IMR-90 (cell line): Measurements from ENCODE around the gene OPCML. TPM values are rescaled to one million over a fixed set of nuclear protein-coding genes. Genes with fewer than 3 reads are reported as not detected.

Experiments used
- ATAC-seq: fragments of 200-7000 bp; cut with Tn5 transposase; 2 replicates; pipeline ENCODE4 v1.9.1; 2020; ENCODE audit warnings: low read depth, mild to moderate bottlenecking, moderate library complexity
- BruUV-seq: library from RNA; stranded (reverse); fragments of 400-500 nt; replicated peaks from 2 replicates; lab custom pipeline; 2021; lab: Mats Ljungman, UMichigan
- CTCF ChIA-PET: fragments of 300-600 bp; formaldehyde crosslinking; extraction: SDS; loops from one replicate; lab custom pipeline; 2021; ENCODE audit warnings: antibody characterized with exemption; lab: Yijun Ruan, JAX
- POLR2A ChIA-PET: fragments of 300-600 bp; sonication (Branson Sonifier 250); formaldehyde crosslinking; loops from one replicate; lab custom pipeline; 2022; ENCODE audit warnings: antibody characterized with exemption; ENCODE audit not compliant: unreplicated experiment; lab: Charles Lee
- DNase-seq: peaks from one replicate; pipeline ENCODE4 v3.0.0; 2013
- H2AFZ ChIP-seq: replicated peaks from 2 replicates; pipeline ENCODE3; 2013; ENCODE audit warnings: low read length, mild to moderate bottlenecking; ENCODE audit not compliant: poor library complexity
- H2AK5ac ChIP-seq: 2 replicates; pipeline ENCODE4 v1.6.1; 2013; ENCODE audit warnings: low read depth, low read length, inconsistent platforms
- H2AK9ac ChIP-seq: replicated peaks from 2 replicates; pipeline ENCODE3; 2013; ENCODE audit warnings: mild to moderate bottlenecking, low read depth, low read length, moderate library complexity; ENCODE audit not compliant: poor library complexity
- H2BK120ac ChIP-seq: 2 replicates; pipeline ENCODE4 v1.6.1; 2013; ENCODE audit warnings: low read depth, low read length, inconsistent platforms
- H2BK15ac ChIP-seq: 3 replicates; pipeline ENCODE4 v1.6.1; 2013; ENCODE audit warnings: low read depth, low read length, inconsistent platforms
- H2BK20ac ChIP-seq: 2 replicates; pipeline ENCODE4 v1.6.1; 2013; ENCODE audit warnings: low read depth, mild to moderate bottlenecking, inconsistent platforms, low read length, moderate library complexity
- H2BK5ac ChIP-seq: 2 replicates; pipeline ENCODE4 v1.6.1; 2013; ENCODE audit warnings: mild to moderate bottlenecking, low read depth, low read length, inconsistent platforms; ENCODE audit not compliant: poor library complexity, severe bottlenecking
- H3K14ac ChIP-seq: replicated peaks from 2 replicates; pipeline ENCODE4 v1.6.1; 2013; ENCODE audit warnings: low read depth, low read length, inconsistent platforms
- H3K18ac ChIP-seq: 2 replicates; pipeline ENCODE4 v1.6.1; 2013; ENCODE audit warnings: low read depth, low read length, control low read depth
- H3K23ac ChIP-seq: 2 replicates; pipeline ENCODE4 v1.6.1; 2013; ENCODE audit warnings: low read depth, low read length, inconsistent platforms
- H3K27ac ChIP-seq: 2 replicates; pipeline ENCODE4 v1.5.1; 2013; ENCODE audit warnings: mild to moderate bottlenecking, control low read depth, low read length; ENCODE audit not compliant: insufficient read depth
- H3K27me3 ChIP-seq: 2 replicates; pipeline ENCODE4 v1.6.1; 2013; ENCODE audit warnings: low read length; ENCODE audit not compliant: control insufficient read depth, insufficient read depth
- H3K36me3 ChIP-seq: 2 replicates; pipeline ENCODE4 v1.6.1; 2013; ENCODE audit warnings: low read length, mixed read lengths; ENCODE audit not compliant: control insufficient read depth, insufficient read depth
- H3K4ac ChIP-seq: 2 replicates; pipeline ENCODE4 v1.6.1; 2013; ENCODE audit warnings: low read depth, low read length, inconsistent platforms
- H3K4me1 ChIP-seq: 2 replicates; pipeline ENCODE4 v1.6.1; 2013; ENCODE audit warnings: low read length, mixed read lengths; ENCODE audit not compliant: control insufficient read depth, insufficient read depth
- H3K4me2 ChIP-seq: 2 replicates; pipeline ENCODE4 v1.6.1; 2013; ENCODE audit warnings: low read depth, mild to moderate bottlenecking, control low read depth, low read length, moderate library complexity
- H3K4me3 ChIP-seq: 2 replicates; pipeline ENCODE4 v1.5.1; 2013; ENCODE audit warnings: low read depth, mild to moderate bottlenecking, control low read depth, low read length, moderate library complexity; ENCODE audit not compliant: insufficient read depth
- H3K56ac ChIP-seq: 2 replicates; pipeline ENCODE4 v1.6.1; 2013; ENCODE audit warnings: low read length, inconsistent platforms; ENCODE audit not compliant: insufficient read depth; ENCODE audit errors: extremely low read depth
- H3K79me1 ChIP-seq, 2 experiments: 2 replicates each; pipeline ENCODE4 v1.6.1; 2013; ENCODE audit warnings: low read length in 2 of 2, inconsistent platforms in 1 of 2, low read depth in 1 of 2
- H3K9ac ChIP-seq: 2 replicates; pipeline ENCODE4 v1.6.1; 2013; ENCODE audit warnings: low read depth, low read length, control low read depth
- H3K9me1 ChIP-seq: 2 replicates; pipeline ENCODE4 v1.6.1; 2013; ENCODE audit warnings: low read length, inconsistent platforms; ENCODE audit not compliant: insufficient read depth
- H3K9me3 ChIP-seq: 2 replicates; pipeline ENCODE4 v1.6.1; 2013; ENCODE audit warnings: low read length; ENCODE audit not compliant: control insufficient read depth, insufficient read depth
- H4K20me1 ChIP-seq: 2 replicates; pipeline ENCODE4 v1.6.1; 2013; ENCODE audit warnings: low read length, inconsistent platforms; ENCODE audit not compliant: insufficient read depth
- H4K5ac ChIP-seq: 2 replicates; pipeline ENCODE4 v1.6.1; 2013; ENCODE audit warnings: mild to moderate bottlenecking, low read depth, low read length, control low read depth
- H4K8ac ChIP-seq, 2 experiments: 2 replicates each; pipeline ENCODE4 v1.6.1; 2013; ENCODE audit warnings: low read depth in 2 of 2, low read length in 2 of 2, control low read depth in 1 of 2, inconsistent platforms in 1 of 2
- H4K91ac ChIP-seq: 2 replicates; pipeline ENCODE4 v1.6.1; 2013; ENCODE audit warnings: low read depth, low read length, inconsistent platforms; ENCODE audit not compliant: insufficient read depth
- BHLHE40 ChIP-seq: fragments of 150-350 bp; IDR thresholded peaks from 2 replicates; pipeline ENCODE4 v1.6.1; 2016; ENCODE audit warnings: mild to moderate bottlenecking, low read depth, low read length
- CEBPB ChIP-seq: IDR thresholded peaks from 2 replicates; pipeline ENCODE4 v1.6.1; 2012; ENCODE audit warnings: low read depth, low read length, improper control_type of control experiment
- CHD1 ChIP-seq: IDR thresholded peaks from 2 replicates; pipeline ENCODE4 v1.6.1; 2012; ENCODE audit warnings: low read depth, low read length, improper control_type of control experiment
- CTCF ChIP-seq: conservative IDR thresholded peaks from 2 replicates; pipeline ENCODE4 v1.5.1; 2012; ENCODE audit warnings: mild to moderate bottlenecking, low read depth, low read length, improper control_type of control experiment
- ELK1 ChIP-seq: fragments of 150-350 bp; IDR thresholded peaks from 2 replicates; pipeline ENCODE4 v1.6.1; 2016; ENCODE audit warnings: low read depth, mild to moderate bottlenecking, low read length, moderate library complexity, borderline replicate concordance
- FOS ChIP-seq: fragments of 150-350 bp; IDR thresholded peaks from 2 replicates; pipeline ENCODE4 v1.6.1; 2016; ENCODE audit warnings: low read depth, low read length
- MAFK ChIP-seq: IDR thresholded peaks from 2 replicates; pipeline ENCODE4 v1.6.1; 2012; ENCODE audit warnings: low read depth, low read length, improper control_type of control experiment
- MAZ ChIP-seq: IDR thresholded peaks from 2 replicates; pipeline ENCODE4 v1.6.1; 2012; ENCODE audit warnings: low read depth, mild to moderate bottlenecking, low read length, improper control_type of control experiment, moderate library complexity, borderline replicate concordance
- MXI1 ChIP-seq: IDR thresholded peaks from 2 replicates; pipeline ENCODE4 v1.6.1; 2012; ENCODE audit warnings: low read depth, mild to moderate bottlenecking, low read length, moderate library complexity, borderline replicate concordance
- NFE2L2 ChIP-seq: fragments of 150-350 bp; IDR thresholded peaks from 2 replicates; pipeline ENCODE4 v1.6.1; 2016; ENCODE audit warnings: low read depth, mild to moderate bottlenecking, low read length
- POLR2A ChIP-seq: IDR thresholded peaks from 2 replicates; pipeline ENCODE4 v1.6.1; 2012; ENCODE audit warnings: mild to moderate bottlenecking, low read depth, low read length
- RAD21 ChIP-seq: IDR thresholded peaks from 2 replicates; pipeline ENCODE4 v1.6.1; 2012; ENCODE audit warnings: low read length, improper control_type of control experiment
- RCOR1 ChIP-seq: IDR thresholded peaks from 2 replicates; pipeline ENCODE4 v1.6.1; 2012; ENCODE audit warnings: mild to moderate bottlenecking, low read length, improper control_type of control experiment; ENCODE audit not compliant: insufficient replicate concordance
- RFX5 ChIP-seq: IDR thresholded peaks from 2 replicates; pipeline ENCODE4 v1.8.0; 2012; ENCODE audit warnings: low read depth, mild to moderate bottlenecking, low read length, moderate library complexity
- SMC3 ChIP-seq: fragments of 150-350 bp; IDR thresholded peaks from 2 replicates; pipeline ENCODE4 v1.6.1; 2016; ENCODE audit warnings: low read depth, mild to moderate bottlenecking, antibody characterized with exemption, low read length, moderate library complexity
- USF2 ChIP-seq: fragments of 150-350 bp; IDR thresholded peaks from 2 replicates; pipeline ENCODE4 v1.6.1; 2017; ENCODE audit warnings: mild to moderate bottlenecking, antibody characterized with exemption, low read length, low read depth
- WGBS, 2 experiments: methylation state at CpG; one replicate each; pipeline versions ENCODE4 v1.1.5 to v1.1.7; 2013; ENCODE audit warnings: missing lambda C conversion rate in 2 of 2; ENCODE audit not compliant: insufficient read length in 1 of 2; ENCODE audit errors: extremely low coverage in 2 of 2; 5-methylcytosine and 5-hydroxymethylcytosine counted together
- dilution Hi-C: fragments of 300-500 bp; cut with HindIII; formaldehyde crosslinking; loops from one replicate; pipeline ENCODE4 v1.14.3; 2018; ENCODE audit warnings: low sequenced_read_pairs; ENCODE audit not compliant: unreplicated experiment
- in situ Hi-C: fragments of 300-500 bp; cut with MboI; formaldehyde crosslinking; loops from 3 replicates; pipeline ENCODE4 v1.14.3; 2019; ENCODE audit warnings: low sequenced_read_pairs, inconsistent platforms, mixed read lengths
- intact Hi-C: fragments of 100-400 bp; cut with micrococcal nuclease; formaldehyde crosslinking; loops from 2 replicates; pipeline ENCODE4 v1.10.0; 2022
- polyA plus RNA-seq, 3 experiments: library from polyadenylated mRNA; depleted of rRNA; stranded (reverse); fragments of >200 nt; gene quantifications; 2 replicates each; pipeline ENCODE4 v1.2.3, GENCODE V29; 2012; ENCODE audit warnings: low replicate concordance in 1 of 3
- total RNA-seq: library from RNA; depleted of rRNA; stranded (reverse); fragments of >200 nt; gene quantifications from 2 replicates; pipeline ENCODE4 v1.2.3, GENCODE V29; 2012

OPCML gene
- total and polyA plus RNA-seq, 2 of the 4 experiments (the other 2 are of a cell fraction), result under 0.01 to 2.6 TPM

- Histone ChIP-seq H3K27me3 (no peaks in the 10 kb centered on the region), H3K9me1 (no peaks in the 10 kb centered on the region), H3K27ac (no peak overlapping the region), H3K9ac (no peak overlapping the region), H3K23ac (no peak overlapping the region), H3K9me3 (peaks cover 36% of the 10 kb centered on the region), H3K14ac (no peak overlapping the region), H2BK5ac (no peak overlapping the region), H4K8ac (no peak overlapping the region), H3K4me1 (no peaks in the 10 kb centered on the region), H3K79me1 (no peaks in the 10 kb centered on the region), H2BK120ac (no peak overlapping the region), H4K91ac (no peak overlapping the region), H3K36me3 (no peaks in the 10 kb centered on the region), H2AK5ac (no peak overlapping the region), H3K4me3 (no peak overlapping the region), H2AFZ (no peak overlapping the region), H2BK20ac (no peak overlapping the region), H4K20me1 (no peaks in the 10 kb centered on the region), H4K5ac (no peak overlapping the region), H3K56ac (no peak overlapping the region), H2BK15ac (no peak overlapping the region), H3K18ac (no peak overlapping the region), H2AK9ac (no peak overlapping the region), H3K4ac (no peak overlapping the region), H3K4me2 (no peak overlapping the region)
- in situ Hi-C loops, result no loop called here
- BruUV-seq, result no TSS peak
- intact Hi-C loops, result no loop called here
- DNase-seq (no peak), ATAC-seq (no peak)
- CTCF ChIA-PET, result no interaction called here
- dilution Hi-C loops, result no loop called here
- TF ChIP-seq RFX5, result no peak
- TF ChIP-seq SMC3, result no peak
- TF ChIP-seq USF2, result no peak
- no peak for TF ChIP-seq BHLHE40
- no peak for TF ChIP-seq POLR2A
- TF ChIP-seq MAFK, result no peak
- TF ChIP-seq MAZ, result no peak
- TF ChIP-seq CEBPB, result no peak
- TF ChIP-seq NFE2L2, result no peak
- no peak for TF ChIP-seq MXI1
- TF ChIP-seq ELK1, result no peak
- TF ChIP-seq RCOR1, result no peak
- TF ChIP-seq FOS, result no peak
- TF ChIP-seq RAD21, result no peak
- TF ChIP-seq CHD1, result no peak
- TF ChIP-seq CTCF, result no peak
- WGBS, 2 experiments, result no CpG with 5 or more reads among the region's 9 CpGs
- POLR2A ChIA-PET, result no interaction called here
Measured at GRCh38 chr11:133284156-133284555, 248.1 kb downstream of the OPCML start.
